GM21390 (cell line): ENCODE data around the gene TLL2.

Experiments
- ATAC-seq: cut with Tn5 transposase; IDR thresholded peaks from one replicate; pipeline ENCODE4 v1.9.1; 2021; ENCODE audit not compliant: unreplicated experiment

TLL2 gene

GRCh38 chr10:96509017-96509641 is 4.6 kb downstream of the TLL2 start:
- ATAC-seq, result no peak

DNA sequence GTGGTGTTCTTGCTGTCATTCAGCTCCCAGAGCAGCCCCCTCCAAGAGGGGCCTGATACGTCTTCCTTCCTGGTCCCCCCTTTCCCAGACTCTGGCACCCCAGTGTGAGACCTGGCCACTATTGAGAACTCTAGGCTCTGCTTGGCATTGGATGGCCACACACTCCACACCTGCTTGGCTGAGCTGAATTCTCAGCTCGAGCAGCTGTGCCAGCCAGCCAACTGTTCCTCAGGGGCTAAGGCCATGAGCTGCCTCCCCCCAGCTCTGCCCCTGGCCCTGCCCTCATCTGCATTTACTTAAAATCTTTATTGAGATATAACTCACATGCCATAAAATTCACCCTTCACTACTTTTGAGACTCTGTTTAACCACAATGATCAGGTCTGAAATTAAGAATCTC is 6.7 kb downstream of the TLL2 start:
- ATAC-seq, result no peak

- no peak for ATAC-seq
These were observed 8.3 kb downstream of the TLL2 start for GRCh38 chr10:96505150-96506136.

- ATAC-seq, result no peak
These were observed 11.0 kb downstream of the TLL2 start for GRCh38 chr10:96502561-96503282.

- no peak for ATAC-seq
These were observed 11.7 kb downstream of the TLL2 start for GRCh38 chr10:96501985-96502384.

DNA sequence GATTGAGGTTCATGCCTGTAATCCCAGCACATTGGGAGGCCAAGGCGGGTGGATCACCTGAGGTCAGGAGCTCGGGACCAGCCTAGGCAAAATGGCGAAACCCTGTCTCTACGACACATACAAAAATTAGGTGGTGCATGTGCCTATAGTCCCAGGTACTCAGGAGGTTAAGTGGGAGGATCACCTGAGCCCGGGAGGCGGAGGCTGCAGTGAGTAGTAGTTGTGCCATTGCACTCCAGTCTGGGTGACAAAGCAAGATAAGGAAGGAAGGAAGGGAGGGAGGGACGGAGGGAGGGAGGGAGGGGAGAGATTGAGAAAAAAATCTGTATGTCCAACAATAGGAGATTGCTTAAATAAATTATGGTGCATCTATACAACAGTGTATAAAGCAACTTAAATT is 13.2 kb downstream of the TLL2 start:
- no peak for ATAC-seq

GRCh38 chr10:96500050-96500449 is 13.7 kb downstream of the TLL2 start:
- ATAC-seq, result no peak

- no peak for ATAC-seq
These were observed 16.3 kb downstream of the TLL2 start for GRCh38 chr10:96497391-96497790.

GRCh38 chr10:96496281-96496925 is 17.3 kb downstream of the TLL2 start:
- ATAC-seq, result no peak

- no peak for ATAC-seq
These were observed 18.2 kb downstream of the TLL2 start for GRCh38 chr10:96495544-96495943.

DNA sequence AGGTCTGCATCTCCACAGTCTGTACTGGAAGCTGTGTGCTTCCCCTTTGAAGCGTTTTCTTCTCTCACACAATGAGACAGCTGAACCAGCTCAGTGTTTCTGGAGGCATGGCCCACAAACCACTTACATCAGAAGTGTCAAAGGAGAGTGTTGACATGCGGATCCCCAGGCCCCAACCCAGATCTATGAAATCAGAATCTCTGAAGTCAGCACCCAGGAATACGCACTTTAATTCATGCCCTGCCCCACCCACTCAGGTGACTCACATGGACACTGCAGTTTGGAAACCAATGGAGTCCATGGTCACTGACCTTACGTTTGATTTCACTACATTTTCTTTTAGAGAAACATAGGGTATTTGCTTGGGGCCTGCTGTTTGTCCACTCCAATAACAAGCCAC is 19.0 kb downstream of the TLL2 start:
- no peak for ATAC-seq

DNA sequence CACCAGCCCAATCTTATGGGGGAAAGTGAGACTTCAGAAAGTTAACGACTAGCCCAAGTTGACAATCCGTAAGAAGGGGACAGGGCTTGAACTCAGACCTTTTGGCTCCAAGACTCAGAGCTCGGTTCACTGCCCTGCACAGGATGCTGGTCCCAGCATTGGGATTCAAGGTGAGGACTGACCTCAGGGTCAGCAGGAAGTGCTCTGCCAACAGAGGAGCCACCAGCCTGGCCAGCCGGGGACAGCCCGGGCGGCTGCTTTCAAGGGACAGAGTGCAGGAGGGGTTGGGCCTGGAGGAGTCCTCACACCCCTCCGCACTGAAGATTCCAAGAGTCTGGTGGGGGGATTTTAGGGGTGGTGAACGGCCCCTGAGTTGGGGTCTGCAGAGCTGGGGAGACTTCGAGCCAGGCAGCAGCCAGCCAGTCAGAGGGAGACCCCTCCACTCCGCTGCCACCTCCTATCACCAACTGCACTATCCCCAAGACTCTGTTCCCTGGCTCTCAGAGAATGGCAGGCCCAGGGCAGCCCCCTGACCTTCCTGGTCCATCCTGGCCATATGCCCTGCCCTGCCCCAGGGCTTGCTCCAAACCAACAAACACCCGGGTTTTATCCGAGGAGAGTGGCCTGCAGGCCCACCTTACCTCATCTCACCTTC is 19.7 kb downstream of the TLL2 start:
- ATAC-seq, result no peak

GRCh38 chr10:96493254-96493653 is 20.5 kb downstream of the TLL2 start:
- no peak for ATAC-seq

DNA sequence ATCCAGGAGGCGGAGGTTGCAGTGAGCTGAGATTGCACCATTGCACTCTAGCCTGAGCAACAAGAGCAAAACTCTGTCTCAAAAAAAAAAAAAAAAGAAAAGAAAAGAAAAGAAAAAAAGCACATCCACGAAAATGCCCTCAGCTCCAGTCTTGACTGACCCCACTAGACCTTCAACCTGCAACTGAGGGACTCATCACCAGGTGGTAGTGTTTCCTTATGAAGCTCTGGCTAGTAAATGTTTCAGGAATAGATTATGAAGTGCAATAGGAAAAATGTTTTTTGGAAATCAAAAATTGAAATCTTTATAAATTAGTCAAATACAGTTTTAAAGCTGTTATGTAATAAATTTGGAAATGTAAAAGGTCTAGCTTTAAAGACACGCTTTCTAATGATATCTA is 22.4 kb downstream of the TLL2 start:
- ATAC-seq, result no peak

- ATAC-seq, result no peak
These were observed 25.4 kb downstream of the TLL2 start for GRCh38 chr10:96488161-96488935.

- ATAC-seq, result no peak
These were observed 30.7 kb downstream of the TLL2 start for GRCh38 chr10:96482815-96483588.

DNA sequence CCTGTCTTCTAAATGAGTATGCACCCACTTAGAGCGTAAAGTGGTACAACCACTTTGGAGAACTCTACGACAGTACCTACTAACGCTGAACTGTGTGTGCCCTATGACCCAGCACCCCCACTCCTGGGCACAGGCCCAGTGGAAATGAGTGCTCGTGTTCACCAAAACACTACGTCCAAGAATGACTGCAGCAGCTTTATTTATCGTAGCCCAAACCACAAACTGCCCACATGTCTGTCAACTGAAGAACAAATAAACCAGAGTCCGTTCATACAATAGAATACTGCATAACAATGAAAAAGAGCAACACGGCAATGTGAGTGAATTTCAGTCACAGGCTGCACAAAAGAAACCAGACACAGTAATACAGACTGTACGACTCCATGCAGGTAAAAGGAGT is 35.4 kb downstream of the TLL2 start:
- ATAC-seq, result no peak

- no peak for ATAC-seq
These were observed 39.9 kb downstream of the TLL2 start for GRCh38 chr10:96473866-96474265.

- ATAC-seq, result no peak
These were observed 43.5 kb downstream of the TLL2 start for GRCh38 chr10:96470116-96470743.
